ENCODE data around the gene RAC3.

The RAC3 gene

DNA sequence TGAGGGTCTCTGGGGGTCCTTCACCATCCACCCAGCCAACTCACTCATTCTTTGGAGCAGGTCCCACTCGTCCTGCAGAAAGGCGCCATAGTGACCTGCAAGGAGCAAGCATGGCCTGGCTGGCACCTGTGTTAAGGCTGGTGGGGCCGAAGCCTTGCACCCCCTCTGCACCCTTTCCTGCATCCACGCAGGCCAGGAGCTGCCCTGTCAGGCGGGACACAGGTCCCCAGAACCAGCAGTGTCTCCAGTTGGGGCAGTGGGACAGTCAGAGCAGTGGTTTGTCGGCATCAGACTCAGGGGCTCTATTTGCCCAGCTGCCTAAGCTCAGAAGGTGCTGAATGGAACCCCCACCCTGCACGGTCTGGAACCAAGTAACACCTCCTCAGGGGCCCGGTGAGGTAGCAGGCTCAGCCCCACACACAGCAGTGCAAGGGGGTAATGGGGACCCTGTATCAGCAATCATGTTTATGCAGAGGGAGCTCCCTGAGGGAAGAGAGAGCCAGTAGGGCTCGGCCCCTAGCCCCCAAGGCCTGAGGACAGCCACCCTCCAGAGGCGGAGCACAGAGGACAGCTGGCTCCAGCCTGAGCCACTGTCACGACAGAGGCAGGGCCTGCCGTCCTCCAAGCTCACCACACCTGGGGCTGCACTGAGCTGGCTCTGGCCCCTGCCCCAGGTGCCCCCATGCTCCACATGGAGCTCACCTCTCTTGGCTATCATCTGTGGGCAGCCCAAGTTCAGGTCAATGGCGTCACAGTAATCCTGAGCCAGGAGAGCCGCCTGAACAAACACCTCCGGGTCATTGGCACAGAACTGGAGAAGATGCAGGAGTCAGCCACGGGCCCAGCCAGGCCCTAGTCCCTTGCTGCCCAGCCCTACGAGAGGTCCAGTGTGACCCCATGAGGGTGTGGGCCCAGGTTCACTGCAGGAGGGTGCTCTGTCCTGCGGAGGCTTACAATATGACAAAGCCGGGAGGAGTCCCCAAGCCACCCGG is 32.2 kb downstream of the RAC3 start:
- DNase-seq (ENCODE audit: low read depth, low spot score): no peak
- TF ChIP-seq, protein P1, sequence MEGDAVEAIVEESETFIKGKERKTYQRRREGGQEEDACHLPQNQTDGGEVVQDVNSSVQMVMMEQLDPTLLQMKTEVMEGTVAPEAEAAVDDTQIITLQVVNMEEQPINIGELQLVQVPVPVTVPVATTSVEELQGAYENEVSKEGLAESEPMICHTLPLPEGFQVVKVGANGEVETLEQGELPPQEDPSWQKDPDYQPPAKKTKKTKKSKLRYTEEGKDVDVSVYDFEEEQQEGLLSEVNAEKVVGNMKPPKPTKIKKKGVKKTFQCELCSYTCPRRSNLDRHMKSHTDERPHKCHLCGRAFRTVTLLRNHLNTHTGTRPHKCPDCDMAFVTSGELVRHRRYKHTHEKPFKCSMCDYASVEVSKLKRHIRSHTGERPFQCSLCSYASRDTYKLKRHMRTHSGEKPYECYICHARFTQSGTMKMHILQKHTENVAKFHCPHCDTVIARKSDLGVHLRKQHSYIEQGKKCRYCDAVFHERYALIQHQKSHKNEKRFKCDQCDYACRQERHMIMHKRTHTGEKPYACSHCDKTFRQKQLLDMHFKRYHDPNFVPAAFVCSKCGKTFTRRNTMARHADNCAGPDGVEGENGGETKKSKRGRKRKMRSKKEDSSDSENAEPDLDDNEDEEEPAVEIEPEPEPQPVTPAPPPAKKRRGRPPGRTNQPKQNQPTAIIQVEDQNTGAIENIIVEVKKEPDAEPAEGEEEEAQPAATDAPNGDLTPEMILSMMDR (IDR thresholded peaks at IDR 0.05; ENCODE audit: low read depth, low read length): no peak
- no peak overlapping the region for H3K4me3 ChIP-seq (ENCODE audit: low read depth, low read length)
- in situ Hi-C loops (cut with HindIII; ENCODE audit: low sequenced_read_pairs): no loop called here

DNA sequence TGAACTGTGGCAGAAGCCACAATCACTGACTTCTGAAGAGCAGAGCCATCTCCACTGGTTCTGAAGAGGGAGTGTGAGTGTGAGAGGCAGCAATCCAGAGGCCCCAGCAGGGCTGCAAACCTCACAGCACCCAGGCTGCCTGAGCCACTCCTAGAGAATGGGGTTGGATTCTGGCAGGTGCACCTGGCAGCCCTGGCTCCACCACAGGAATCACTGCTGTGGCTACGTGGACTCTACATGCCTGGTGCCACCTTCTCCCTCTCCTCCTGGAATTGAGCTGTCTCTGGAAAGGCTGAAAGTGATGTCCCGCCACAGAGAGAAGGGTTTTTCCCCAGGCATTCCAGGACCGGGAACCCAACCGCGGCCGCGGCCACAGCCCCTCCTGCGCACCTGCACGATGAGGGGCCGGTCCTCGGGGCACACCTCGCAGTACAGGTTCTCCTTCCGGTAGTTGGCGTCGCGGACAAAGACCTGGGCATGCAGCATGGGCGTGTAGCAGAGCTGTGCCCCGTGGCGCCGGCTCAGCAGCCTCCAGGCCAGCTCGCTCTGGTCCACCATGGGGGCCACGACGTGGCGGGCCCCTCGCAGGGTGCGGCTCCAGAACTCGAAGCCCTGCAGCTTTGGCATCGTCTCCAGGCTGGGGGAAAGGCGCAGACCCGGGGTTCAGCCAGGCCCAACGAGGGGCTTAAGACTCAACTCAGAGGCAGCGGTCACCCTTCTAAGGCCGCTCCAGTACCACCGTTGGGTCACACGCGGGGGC is 33.1 kb downstream of the RAC3 start:
- no peak for DNase-seq (ENCODE audit: low read depth, low spot score)
- peak overlapping the region; percentile 70 for H3K4me3 ChIP-seq (ENCODE audit: low read depth, low read length)
- TF ChIP-seq, protein P1 (IDR thresholded peaks at IDR 0.05; ENCODE audit: low read depth, low read length): no peak
- in situ Hi-C loops (cut with HindIII; ENCODE audit: low sequenced_read_pairs): no loop called here

DNA sequence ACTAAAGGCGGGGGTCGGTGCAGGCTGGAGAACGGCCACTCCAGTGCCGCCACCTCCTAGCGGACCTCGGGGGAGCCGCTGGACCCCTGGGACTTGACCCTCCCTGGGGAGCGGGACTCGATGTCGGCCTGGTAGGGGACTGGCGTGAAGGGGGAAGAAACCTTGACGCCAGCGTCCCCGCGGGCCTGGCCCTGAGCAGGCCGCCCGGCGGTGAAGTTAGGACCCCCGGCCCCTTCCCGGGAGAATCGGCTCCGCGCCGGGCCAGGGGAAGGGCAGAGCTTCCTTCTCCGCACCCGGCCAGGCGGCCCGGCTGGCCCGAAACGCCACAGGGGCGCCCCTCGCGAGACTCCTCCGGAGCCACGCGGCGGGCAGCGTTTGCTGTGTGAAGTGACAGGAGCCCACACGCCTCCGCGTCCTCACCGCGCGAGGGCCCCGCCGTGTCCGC is 33.7 kb downstream of the RAC3 start:
- H3K4me3 ChIP-seq (ENCODE audit: low read depth, low read length): peak overlapping the region; percentile 70
- DNase-seq (ENCODE audit: low read depth, low spot score): peak; percentile 17
- in situ Hi-C loops (cut with HindIII; ENCODE audit: low sequenced_read_pairs): no loop called here
- TF ChIP-seq, protein P1 (IDR thresholded peaks at IDR 0.05; ENCODE audit: low read depth, low read length): no peak

DNA sequence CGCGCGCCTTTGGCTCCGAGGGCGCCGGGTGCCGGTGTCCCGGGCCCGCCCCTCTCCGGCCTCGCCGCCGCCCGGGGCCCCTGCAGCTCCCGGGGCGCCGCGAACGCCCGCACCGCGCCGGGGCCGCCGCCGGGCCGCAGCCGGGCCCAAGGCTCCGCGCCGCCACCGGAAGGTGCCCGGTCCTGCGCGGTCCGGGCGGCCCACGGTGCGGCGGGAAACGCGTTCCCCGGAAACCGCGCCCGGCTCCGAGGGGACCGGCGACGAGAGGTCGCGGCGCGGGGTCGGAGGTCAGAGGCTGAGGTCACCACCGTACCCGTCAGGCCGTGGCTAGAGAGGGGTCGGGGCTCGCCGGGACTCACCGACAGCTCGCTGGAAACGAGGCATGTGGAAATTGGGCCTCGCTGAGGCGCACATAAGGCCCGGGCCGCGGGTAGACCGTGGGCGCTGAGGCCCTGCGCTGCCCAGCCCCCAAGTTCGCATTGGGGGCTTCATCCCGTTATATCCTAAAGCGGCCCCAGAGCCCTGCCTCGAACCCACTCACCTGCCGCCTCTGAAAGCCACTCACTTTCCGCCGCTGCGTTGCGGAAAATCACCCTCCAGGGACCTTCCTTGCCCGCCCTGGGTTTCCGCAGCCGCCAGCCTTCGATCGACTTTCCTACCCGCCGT is 34.3 kb downstream of the RAC3 start, which contains the start of gene DUS1L:
TSS of gene DUS1L (minus strand) at position 167 of the 666 bp plus-strand sequence. CDS start 745 bp downstream, outside the sequence.
- peak; percentile 45 for DNase-seq (ENCODE audit: low read depth, low spot score)
- in situ Hi-C loops (cut with HindIII; ENCODE audit: low sequenced_read_pairs): no loop called here
- TF ChIP-seq, protein P1 (IDR thresholded peaks at IDR 0.05; ENCODE audit: low read depth, low read length): no peak
- peak within 1 kb of the TSS; percentile 70 for H3K4me3 ChIP-seq (ENCODE audit: low read depth, low read length)

DNA sequence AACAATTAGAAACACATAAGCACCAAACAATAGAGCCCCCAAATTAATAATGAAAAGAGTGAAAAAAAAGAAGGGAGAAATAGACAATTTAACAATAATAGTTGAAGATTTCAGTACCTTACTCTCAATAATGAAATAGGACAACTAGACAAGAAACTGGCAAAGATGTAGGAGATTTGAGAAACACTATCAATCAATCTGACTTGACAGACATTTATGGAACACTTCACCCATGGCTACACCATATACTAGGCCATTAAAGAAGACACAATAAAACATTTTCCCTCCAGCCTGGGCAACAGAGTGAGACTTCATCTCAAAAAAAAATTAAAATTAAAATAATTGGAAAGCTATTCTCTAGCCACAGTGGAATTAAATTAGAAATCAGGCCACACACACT is 39.1 kb downstream of the RAC3 start:
- in situ Hi-C loops (cut with HindIII; ENCODE audit: low sequenced_read_pairs): no loop called here
- no peak overlapping the region for H3K4me3 ChIP-seq (ENCODE audit: low read depth, low read length)
- TF ChIP-seq, protein P1 (IDR thresholded peaks at IDR 0.05; ENCODE audit: low read depth, low read length): no peak
- DNase-seq (ENCODE audit: low read depth, low spot score): no peak

DNA sequence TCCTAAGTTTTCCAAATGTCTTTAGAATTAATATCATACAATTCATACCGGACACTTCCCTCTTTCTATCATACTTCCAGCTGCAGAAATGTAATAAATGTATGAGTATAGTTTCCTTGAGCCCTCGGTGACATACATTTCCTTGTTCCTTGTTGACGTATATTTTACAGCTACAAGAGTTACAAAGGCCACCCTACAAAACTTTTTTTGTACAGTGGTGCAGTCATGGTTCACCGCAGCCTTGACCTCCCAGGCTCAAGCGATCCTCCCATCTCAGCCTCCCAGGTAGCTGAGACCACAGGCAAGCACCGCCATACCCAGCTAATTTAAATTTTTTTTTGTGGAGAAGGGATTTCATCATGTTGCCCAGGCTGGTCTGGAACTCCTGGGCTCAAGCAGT is 41.3 kb downstream of the RAC3 start:
- no peak overlapping the region for H3K4me3 ChIP-seq (ENCODE audit: low read depth, low read length)
- TF ChIP-seq, protein P1 (IDR thresholded peaks at IDR 0.05; ENCODE audit: low read depth, low read length): no peak
- in situ Hi-C loops (cut with HindIII; ENCODE audit: low sequenced_read_pairs): no loop called here
- DNase-seq (ENCODE audit: low read depth, low spot score): no peak
